GM21723 (cell line): Measurements from ENCODE around the gene CASZ1.

Experiments
- ATAC-seq: cut with Tn5 transposase; IDR thresholded peaks from one replicate; pipeline ENCODE4 v1.9.1; 2021; ENCODE audit warnings: mild to moderate bottlenecking, moderate library complexity; ENCODE audit not compliant: unreplicated experiment

CASZ1 gene

DNA sequence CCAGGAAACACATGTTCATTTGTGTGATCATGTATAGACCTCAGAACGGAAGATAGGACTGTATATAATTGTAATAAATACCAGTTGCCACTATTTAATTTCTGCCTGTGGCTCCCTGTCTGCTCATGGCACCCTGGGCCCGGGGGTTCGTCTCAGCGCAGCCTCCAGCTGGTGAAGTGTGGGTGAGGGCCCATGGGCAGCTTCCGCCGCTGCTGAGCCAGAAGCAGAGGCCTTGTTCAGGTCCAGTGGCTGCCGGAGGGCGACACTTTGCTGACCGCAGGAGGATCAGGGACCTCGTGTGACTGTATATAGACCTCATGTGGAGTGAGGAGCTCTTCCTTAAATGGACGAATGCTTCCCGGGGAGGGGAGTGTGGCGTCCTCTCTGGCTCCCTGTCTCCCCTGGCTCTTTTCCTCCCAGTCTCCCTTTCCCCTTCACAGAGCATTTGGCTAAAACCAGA lies 165.8 kb downstream of the CASZ1 start:
- ATAC-seq = no peak

DNA sequence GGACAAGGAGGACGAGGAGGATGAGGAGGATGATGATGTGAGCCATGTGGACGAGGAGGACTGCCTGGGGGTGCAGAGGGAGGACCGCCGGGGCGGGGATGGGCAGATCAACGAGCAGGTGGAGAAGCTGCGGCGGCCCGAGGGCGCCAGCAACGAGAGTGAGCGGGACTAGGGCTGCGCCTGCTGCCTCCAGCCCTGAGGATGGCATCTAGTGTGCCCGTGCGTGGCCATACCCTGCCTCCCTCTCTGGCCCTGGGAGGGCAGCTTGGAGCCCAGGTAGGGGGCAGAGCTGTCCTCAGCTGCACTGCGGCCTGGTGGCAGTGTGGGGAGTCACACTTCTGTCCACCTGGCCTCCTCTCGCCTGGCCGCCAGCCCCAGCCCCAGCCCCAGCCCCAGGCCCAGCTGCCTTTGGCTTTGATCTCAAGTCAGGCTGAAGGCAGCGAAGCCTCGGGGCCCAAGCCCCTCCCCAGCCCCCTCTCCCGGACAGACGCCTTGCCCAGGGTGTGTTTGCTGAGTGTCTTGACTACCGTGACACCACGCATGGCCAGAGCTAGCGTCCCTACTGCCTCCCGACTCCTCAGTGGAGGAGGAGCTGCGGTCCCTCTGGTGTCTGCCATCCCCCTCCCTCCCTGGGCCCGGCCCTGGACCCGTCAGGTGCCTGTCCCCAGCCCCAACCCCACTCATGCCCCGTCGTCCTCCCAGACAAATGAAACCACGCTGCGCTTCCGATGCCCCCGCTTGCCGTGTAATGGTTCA lies 166.5 kb downstream of the CASZ1 start:
- ATAC-seq = no peak

DNA sequence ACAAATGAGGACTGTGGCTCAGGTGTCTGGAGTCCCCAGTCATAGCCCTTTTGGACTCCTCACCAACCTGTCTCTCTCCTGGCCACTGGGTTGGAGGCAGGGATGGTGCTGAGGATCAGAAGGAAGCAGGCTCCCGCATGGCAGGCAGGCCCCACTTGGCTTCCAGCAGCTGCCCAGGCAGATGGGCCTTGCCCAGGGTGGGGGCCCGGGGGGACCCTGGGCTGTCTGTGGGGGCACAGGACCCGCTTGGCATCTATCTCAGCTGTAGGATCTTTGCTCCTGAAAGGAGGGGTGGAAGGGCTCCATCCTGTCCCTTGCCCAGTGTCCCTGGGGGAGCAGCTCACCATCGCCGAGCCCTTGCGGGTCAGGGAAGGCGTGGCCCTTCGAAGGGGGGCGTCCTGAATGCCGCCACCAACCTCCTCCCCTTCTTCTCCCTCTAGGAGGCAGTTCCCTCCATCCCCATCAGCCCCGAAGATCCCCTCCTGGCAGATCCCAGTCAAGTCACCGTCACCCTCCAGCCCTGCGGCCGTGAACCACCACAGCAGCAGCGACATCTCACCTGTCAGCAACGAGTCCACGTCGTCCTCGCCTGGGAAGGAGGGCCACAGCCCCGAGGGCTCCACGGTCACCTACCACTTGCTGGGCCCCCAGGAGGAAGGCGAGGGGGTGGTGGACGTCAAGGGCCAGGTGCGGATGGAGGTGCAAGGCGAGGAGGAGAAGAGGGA lies 167.2 kb downstream of the CASZ1 start:
- ATAC-seq = no peak

DNA sequence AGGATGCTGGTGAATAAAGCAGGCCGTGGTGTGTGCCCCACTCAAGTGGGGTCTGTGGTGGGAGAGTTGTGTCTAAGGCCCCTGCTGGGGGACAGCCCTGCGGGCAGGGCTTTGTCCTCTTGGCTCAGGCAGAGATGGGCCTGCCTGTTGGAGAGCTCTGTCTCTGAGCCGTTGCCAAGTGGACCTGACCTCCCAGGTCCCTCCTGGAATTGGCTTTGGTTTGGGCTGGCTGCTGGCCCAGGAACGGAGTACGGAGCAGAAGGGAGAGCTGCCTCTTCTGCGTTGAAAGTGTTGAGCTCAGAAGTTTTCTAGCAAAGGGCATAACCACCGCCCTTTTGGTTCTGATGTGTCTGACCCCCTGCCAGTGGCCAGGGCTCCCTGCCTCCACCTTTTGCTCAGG lies 167.8 kb downstream of the CASZ1 start:
- ATAC-seq = no peak

DNA sequence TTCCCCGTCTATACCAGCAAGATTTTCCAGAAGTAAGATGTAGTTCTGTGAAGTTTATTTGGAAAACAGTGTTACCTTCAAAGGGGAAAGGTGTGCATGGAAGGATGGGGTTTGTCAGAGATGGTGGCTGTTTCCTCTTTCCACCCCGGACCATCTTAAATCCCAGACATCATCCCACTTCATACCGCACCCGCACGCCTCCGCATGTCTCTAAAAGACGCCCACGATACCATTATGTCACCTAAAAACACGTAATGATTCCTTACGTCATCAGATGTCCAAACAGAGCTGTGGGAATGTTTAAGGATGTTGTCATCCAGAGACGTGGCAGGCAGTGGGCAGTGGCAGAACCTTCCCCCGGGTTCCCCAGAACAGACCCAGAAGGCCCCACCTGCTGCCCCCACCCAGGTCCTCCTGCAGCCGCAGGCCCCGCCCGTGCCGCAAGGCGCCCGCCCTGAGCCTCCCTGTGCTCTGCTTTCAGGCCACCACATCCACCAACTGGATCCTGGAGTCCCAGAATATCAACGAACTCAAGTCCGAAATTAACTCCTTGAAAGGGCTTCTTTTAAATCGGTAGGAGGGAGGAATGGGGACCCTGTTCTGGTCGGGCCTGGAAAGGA lies 169.5 kb downstream of the CASZ1 start:
- ATAC-seq = no peak

DNA sequence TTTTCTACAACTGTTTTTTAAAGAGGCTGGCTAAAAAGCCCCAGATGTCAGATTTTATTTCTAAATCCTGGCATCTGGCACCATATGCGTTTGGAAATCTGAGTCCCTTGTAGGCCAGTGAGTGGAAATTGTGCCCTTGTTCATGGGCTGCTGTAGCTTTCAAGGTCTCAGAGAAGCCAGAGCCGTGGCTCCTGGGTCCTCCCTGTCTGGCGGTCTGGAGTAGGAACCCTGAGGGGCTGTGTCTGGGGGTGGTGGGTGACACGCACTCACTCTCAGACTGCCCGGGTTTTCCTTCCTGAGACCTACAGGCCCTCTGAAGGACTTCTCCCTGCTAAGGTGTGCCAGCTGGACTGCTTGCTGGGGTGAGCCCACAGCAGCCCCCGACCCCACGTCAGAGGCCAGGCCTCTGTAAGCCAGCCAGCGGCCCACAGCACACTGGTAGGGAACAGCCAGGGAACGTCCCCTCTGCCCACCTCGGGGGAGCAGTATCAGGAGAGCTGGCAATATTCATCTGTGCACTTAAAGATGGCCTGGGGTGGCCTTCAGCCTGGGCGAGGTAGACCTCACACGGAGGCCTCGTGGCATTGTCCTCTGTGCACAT lies 170.2 kb downstream of the CASZ1 start:
- ATAC-seq = no peak

DNA sequence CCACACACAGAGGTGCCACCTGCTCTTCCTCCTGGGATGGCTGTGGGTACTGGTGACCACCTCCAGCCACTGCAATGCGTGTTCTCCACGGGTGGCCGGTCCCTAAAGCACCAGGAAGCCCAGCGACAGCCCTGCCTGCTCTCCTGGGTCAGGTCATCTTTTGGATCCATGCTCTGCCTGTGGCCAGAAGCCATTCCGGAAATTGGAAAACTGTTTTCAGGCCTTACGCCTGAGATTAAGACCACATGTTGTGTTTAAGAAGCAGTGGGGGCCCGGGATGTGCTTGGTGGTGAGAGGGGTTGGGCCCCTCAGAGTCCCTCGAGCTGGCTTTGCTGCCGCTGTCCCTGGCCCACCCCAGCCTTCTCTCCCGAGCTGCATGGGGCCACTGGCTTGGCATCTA lies 170.9 kb downstream of the CASZ1 start:
- ATAC-seq = no peak

DNA sequence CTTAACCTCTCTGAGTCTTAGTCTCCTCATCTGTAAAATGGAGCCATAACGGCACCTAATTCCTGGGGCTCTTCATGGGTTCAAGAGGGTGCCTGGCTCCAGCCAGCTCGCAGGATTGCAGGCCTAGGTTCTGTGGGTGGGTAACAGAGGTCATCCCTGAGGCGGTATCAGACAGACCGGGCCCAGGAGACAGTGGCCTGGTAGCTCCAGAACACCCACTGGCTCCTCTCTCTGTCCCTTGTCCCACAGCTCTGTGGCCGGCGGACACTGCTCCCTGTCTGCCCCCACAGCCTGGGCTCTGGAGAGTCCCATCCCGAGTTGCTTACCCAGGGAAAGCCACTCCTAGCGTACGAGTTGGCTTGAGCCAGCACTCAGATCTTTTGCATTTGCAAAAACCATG lies 171.4 kb downstream of the CASZ1 start:
- ATAC-seq = no peak

DNA sequence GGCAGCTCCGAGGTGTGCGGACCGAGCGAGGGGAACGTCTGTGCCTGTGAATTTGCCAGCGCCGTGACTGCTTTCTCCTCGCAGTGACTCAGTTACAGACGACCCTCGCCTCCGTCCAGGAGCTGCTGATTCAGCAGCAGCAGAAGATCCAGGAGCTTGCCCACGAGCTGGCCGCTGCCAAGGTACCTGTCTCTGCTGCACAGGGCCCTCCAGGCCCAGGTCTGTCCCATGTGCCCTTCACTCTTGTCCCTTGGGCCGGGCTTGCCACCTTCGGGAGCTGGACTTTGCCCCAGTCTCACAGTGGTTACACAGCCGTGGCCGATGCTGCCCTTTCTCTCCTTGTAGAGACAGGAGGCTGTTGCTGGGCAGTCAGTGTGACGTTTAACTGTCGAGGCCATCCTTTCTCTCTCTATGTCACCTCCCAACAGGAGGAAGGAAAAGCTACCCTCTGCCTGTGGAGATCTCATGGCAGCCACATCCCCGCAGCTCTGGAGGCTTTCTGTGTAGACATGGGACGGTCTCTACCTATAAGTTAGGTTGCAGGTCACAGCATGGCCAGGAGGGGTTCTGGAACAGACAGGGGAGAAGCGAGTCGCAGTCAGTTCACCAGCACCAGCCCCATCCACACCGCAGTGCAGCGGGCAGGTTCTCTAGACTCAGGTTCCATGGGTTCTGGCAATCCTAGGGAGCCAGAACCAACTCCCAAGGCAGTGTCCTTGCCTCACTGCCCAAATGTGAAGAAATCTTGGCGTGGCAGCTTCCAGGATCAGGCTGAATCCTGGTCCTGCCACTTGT lies 172.0 kb downstream of the CASZ1 start:
- ATAC-seq = no peak

DNA sequence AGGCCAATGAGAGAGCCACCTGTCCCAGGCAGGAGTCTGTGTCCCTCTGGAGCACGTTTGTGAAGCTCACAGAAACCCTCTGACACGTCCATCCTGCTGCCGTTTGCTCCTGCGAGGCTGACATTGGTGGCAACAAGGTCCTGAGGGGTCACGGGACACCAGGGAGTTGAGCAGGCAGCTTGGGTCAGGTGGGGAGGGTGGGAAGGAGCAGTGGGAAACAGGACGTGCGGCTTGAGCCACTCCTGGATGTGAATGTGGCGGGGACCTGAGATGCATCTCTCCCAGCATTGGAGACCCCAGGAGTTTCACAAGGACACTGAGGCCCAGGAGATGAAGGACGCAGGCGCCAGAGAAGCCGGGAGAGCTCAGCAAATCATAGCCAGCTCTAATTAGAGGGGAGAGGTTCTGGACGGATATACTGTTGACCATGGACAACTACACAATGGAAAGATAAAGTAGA lies 172.7 kb downstream of the CASZ1 start:
- no peak for ATAC-seq

DNA sequence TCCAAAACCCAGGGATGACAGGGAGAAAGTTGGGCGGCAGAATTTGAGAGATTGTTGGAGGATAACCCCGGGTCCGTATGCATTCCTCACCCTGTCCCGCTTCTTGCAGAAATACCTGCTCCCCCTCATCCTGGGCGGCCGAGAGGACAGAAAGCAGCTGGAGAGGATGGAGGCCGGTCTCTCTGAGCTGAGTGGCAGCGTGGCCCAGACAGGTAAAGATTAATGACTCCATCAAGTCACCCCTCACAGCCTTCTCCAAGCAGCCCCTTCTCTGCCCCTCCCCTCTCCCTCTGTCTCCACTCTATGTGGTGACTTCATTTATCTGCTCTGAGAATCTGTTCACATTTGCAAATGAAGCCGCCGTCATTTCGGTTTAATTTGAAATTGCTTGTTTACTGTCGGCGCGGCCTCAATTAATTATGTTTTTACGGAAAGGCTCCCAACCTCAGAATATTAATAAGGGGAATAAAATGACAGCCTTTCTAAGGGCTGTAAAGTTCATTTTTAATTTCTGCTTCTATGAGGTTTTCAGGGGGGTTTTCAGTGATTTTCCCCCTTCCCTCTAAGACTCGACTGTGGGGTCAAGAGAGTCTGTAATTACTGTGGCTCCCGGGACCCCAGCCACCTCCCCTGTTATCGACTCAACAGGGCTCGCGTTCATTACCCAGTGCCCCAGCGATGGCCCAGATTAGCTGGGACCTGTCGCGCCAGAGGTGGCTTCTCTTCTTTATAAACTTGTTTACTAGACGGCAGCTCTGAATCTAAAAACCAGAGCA lies 173.3 kb downstream of the CASZ1 start:
- no peak for ATAC-seq

DNA sequence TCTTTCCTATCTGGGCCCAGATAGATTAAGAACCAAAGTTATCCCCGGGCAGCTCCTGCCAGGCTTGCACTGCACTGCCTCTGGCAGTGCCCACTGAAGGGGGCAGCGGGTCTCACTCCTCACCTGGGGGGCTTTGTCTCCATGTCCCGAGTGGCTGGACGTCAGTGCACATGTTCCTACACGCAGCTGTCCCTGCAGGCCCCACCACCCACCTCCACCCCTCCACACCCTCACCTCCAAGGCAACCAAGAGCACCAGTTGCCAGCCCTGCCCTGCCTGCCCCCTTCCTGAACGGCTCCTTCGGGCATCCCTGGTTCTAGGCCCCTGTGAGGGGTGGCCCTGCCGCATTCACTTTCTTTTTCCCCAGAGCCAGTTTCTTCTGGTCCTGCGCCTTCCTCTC lies 174.5 kb downstream of the CASZ1 start:
- ATAC-seq = no peak

DNA sequence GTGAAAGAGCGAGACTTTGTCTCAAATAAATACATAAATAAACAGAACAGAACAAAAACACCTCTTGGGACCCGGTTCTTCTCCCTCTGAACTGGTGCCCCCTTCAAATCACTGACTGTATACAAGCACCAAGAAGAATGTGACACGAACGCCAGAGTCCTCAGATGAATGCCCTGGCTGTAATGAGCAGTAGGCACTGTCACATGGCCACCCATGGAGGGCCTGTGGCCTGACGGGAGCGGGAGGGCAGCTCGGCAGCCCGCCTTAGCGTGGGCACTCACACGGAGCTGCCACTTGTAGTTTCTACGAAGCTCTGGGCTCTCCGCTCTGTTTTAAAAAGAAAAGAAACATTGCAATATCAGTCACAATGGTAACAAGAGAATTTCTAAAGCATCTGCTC lies 175.7 kb downstream of the CASZ1 start:
- no peak for ATAC-seq

DNA sequence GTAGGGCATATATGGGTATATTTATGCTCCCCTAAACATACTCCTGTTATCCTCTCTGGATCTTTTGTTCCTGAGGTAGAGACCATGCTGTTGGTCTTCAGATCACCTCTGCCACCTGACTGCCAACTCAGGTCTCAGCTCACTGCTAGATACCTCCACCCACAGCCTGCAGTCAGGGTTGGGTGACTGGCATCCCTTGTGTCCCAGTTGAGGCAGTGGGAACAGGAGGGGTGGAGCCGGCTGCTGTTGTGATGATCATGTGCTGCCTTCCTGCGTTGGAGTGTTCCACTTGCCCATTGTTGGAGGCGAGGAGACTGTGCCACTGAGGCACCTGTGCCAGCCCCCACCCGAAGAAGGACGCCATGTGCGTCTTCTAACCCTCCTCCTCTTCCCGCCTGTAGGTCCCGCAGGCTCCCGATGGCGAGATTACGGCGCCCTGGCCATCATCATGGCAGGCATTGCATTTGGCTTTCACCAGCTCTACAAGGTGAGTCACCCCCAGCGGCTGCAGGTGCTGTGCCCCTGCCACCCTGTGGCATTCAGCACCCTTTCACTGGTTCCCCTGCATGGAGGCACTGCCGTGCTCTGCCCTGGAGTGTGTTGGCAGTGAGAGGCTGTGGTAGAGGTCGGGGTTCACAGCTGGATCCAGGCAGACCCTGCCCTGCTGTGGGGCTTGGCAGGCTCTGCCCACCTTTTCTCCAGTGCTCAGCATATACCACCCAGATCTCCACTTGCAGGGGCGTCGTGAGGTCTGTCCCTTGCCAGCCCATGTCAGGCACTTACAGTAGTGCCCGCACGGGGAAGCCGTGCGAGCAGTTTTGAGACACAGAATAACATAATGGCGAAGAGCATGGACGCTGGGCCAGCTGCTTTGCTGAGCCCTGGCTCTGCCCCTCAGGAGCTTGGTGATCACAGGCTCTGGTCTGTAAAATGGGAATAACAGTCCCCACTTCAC lies 178.2 kb downstream of the CASZ1 start:
- no peak for ATAC-seq

DNA sequence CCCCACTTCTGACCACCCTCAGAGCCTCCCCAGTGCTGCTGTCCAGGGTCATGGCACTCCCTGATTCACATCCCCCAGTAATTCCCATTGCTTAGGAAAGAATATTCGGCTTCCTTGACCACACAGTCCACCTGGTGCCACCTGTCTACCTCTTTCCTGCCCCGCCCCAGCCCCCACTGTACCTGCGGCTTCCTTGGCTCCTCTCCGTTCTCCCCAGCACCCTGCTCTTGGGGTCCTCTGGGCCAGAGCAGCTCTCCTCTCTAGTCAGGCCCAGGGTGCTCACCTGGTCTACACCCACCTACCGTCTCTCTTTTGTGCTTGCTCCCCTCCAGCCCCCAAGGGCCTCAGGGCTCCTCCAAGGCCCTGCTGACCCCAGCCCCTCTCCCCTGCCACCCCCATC lies 179.1 kb downstream of the CASZ1 start:
- ATAC-seq = no peak

DNA sequence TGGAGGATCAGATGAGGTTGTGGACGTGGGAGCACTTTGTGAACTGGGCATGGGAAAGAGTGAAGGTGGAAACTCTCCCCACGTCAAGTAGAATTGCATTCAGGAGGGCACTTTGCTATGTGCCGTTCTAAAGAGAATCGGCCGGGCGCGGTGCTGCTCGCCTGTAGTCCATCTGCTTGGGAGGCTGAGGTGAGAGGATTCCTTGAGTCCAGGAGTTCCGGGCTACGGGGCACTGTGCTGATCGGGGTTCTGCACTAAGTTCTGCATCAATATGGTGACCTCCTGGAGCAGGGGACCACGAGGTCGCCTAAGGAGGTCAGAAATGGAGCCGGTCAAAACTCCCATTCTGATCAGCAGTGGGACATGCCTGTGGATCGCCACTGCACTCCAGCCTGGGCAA lies 179.8 kb downstream of the CASZ1 start:
- no peak for ATAC-seq

DNA sequence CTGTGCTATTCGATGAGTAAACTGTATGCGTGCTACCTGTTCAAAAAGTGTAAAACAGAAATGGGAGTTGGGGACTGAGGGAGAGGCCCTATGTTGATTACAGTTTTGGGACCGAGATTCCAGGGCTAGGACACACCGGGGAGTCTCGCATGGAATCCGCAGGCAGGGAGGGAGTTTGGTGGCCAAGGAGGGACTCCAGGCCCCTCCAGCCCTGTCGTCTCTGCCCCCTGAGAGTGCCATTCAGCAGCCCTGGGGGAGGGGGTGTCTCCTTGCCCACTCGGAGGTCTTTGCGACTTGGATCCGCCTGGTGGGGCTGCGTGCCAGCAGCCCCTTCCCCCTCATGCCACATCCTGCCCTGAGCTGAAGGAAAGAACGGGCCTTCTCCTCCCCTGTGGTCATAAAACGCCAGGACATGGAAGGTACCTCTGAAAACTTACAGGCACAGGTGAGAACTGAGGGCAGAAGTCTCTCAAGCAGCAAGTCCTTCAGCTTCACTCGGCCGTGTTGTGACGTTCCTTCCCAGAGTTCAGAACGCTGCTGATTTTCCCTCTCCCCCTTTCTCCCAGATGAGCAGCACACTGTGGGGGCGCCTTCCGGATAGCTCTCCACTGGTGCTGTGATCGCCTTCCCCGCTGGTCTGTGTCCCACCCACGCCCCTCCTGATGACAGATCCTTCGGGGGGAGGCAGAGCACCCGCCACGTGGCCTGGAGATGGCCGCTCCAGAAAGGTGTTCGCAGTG lies 180.3 kb downstream of the CASZ1 start:
- no peak for ATAC-seq

DNA sequence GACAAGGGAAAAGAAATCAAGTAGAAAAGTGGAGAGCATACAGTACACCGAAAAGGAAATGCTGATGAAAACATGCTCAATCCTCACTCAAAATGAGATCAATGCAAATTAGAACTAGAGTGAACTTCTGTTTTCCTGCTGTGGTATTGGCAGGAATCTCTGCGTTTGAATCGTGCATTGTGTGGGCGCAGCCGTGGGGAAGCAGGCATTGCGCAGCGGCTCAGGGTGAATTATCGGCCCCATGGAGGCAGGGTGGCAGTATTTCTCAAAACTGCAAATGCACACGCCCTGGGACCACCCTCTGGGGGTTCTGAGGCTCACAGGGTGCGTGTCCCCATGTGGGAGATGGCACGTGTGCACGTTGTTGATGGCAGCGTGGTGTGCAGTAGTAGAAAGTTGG lies 181.1 kb downstream of the CASZ1 start:
- ATAC-seq = no peak
